ENCODE data around the gene OR1L4.

The OR1L4 gene, protein sequence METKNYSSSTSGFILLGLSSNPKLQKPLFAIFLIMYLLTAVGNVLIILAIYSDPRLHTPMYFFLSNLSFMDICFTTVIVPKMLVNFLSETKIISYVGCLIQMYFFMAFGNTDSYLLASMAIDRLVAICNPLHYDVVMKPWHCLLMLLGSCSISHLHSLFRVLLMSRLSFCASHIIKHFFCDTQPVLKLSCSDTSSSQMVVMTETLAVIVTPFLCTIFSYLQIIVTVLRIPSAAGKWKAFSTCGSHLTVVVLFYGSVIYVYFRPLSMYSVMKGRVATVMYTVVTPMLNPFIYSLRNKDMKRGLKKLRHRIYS

GRCh38 chr9:122723690-122724089 lies at the start of gene OR1L4:
TSS of gene OR1L4 (plus strand) at chr9:122723990. CDS start at chr9:122723990, 0 bp downstream.
- no peak for DNase-seq (ENCODE audit: extremely low read depth, low read depth)
- TF ChIP-seq CTCF (IDR thresholded peaks at IDR 0.05; ENCODE audit: low read depth, low read length) = no peak

DNA sequence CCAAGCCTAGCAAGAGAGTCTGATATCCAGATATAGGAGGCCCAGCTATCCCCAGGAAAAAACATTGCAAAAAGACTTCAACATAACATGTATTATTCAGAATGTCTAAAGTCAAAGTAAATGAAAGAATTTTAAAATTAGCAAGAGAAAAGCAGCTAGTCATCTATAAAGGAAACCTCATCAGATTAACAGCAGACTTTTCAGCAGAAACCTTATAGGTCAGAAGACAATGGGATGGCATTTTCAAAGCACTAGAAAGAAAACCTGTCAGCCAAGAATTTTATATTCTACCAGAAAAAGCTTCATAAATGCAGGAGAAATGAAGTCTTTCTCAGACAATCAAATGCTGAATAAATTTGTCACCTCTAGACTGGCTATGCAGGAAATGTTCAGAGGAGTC lies 38.9 kb upstream of the OR1L4 start:
- DNase-seq (ENCODE audit: extremely low read depth, low read depth) = no peak
- TF ChIP-seq CTCF (IDR thresholded peaks at IDR 0.05; ENCODE audit: low read depth, low read length) = no peak

DNA sequence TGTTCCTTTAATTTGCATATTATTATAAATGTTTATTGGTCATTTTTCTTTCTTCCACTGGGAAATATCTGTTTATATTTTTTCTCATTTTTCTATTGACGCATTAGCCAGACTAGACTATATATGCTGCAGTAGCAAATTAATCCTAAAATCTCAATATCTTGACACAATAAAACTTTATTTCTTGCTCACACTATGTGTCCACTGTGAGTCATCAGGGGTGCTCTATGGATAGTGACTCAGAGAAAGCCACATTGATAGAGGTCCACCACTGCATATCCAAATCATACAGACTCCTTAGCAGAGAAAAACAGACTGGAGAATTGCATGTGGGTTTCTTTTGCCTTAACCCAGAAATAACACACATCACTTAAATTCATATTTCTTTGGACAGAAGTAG lies 28.1 kb upstream of the OR1L4 start:
- TF ChIP-seq CTCF (IDR thresholded peaks at IDR 0.05; ENCODE audit: low read depth, low read length) = no peak
- DNase-seq (ENCODE audit: extremely low read depth, low read depth) = no peak

DNA sequence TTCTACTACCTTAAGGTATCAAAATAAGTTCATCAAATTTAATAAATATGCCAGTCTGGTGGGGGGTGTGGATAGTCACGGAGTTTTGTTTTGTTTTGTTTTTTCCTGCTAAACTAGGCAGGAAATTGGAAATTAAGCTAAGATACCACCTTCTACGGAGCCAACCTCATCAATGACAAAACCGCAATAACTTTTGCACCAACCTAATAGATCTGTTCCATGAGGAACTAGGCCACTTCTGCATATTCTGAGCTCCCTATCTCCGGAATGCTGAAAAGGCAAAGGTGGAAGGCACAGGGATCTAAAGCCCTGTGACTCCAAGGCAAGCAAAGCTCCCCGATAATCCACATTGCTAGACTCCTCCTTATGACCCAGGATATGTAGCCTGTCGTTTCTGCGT lies 5.8 kb upstream of the OR1L4 start:
- TF ChIP-seq CTCF (IDR thresholded peaks at IDR 0.05; ENCODE audit: low read depth, low read length) = no peak
- no peak for DNase-seq (ENCODE audit: extremely low read depth, low read depth)

DNA sequence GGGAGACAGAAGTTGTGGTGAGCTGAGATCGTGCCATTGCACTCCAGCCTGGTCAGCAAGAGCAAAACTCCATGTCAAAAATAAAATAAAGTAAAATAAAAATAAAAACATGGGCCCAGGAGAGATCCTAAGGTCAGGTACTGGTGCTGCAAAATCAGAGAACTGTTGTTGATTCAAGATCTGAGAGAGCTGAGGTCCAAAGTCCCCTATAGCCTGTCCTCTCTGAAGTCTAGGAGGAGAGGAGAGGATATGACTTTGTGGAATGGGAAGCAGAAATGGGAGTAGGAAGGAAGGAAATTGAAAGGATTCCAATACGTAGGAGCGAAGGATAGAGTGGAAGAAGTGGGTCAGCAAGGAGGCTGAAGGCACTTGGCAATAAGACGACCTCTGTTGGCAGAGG lies 4.6 kb upstream of the OR1L4 start:
- TF ChIP-seq CTCF (IDR thresholded peaks at IDR 0.05; ENCODE audit: low read depth, low read length) = no peak
- DNase-seq (ENCODE audit: extremely low read depth, low read depth) = no peak

DNA sequence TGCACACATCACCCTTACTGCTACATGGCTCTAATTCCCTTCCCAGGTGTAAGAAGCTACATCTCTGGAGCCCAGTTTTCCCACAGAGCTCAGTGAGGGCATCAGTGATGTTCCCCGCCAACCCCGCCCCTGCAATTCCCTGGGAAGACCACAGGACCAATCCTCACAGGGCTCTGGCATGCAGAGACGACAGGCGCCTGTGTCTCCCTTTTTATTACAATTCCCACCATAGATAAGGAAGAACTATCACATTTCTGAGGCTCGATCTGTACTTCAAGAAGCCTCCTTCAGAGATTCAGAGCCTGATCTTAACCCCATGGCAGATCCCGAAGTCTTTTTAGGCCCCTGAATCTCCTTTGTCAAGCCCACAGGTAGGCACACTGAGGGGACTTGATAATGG lies 18.2 kb downstream of the OR1L4 start, which contains the start of gene OR1L6:
Gene OR1L6, plus strand, starts transcription at position 301 of the 400 bp plus-strand sequence. CDS start 7,545 bp downstream, outside the sequence.
- no peak for TF ChIP-seq CTCF (IDR thresholded peaks at IDR 0.05; ENCODE audit: low read depth, low read length)
- DNase-seq (ENCODE audit: extremely low read depth, low read depth) = no peak

- DNase-seq (ENCODE audit: extremely low read depth, low read depth) = no peak
- no peak for TF ChIP-seq CTCF (IDR thresholded peaks at IDR 0.05; ENCODE audit: low read depth, low read length)
Measured at GRCh38 chr9:122754825-122755224, 31.0 kb downstream of the OR1L4 start.

Measured in AG09319 (cell line).